CD4-positive, alpha-beta T cell treated with Interleukin-1 beta for 1 hour (primary cell): ENCODE results near the gene MSRB3.
"Not testable (repeated sequence)": the region's sequence is repeated elsewhere in the genome, so short reads cannot be mapped to it uniquely, and the experiment has no call there.

Source experiments
- DNase-seq, 2 donors: peaks; one replicate each; pipeline ENCODE4 v3.0.0-alpha.2; 2020 to 2022

The MSRB3 gene

DNA sequence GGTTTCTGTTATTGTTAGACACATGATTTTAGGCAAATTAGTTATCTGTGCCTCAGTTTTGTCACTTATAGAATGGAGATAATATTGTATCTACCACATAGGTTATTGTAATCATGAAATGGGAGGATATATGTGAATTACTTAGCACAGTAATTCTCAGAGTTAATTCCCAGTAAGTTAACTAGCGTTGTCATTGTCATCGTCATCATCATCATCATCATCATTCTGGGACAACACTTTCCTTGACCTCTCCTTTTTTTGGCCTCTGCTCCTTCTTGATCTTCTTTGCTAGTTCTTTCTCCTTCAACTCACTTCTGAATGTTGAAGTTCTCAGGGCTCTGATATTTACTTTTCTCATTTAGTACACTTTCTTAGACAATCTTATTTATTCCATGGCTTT lies 13.8 kb downstream of the MSRB3 start:
- no peak for DNase-seq

DNA sequence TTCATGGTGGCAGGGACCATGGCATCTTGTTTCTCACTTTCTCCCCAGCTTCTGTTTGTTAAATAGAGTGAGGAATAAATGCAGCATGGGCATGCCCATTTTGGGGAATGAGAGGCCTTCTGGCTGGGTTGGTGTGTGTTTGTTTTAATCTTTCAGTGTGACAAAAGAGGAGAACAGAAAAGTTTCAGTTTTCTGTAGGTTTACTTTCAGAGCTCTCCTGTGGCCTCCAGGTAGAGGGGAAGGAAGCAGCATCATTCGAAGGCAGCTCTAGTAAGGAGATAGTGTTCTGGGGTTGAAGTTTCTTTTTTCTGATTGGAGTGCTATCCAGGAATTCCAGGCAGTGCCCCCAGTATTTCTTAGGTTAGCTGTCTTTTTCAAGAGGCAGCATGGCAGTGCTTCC lies 15.3 kb downstream of the MSRB3 start:
- no peak for DNase-seq

DNA sequence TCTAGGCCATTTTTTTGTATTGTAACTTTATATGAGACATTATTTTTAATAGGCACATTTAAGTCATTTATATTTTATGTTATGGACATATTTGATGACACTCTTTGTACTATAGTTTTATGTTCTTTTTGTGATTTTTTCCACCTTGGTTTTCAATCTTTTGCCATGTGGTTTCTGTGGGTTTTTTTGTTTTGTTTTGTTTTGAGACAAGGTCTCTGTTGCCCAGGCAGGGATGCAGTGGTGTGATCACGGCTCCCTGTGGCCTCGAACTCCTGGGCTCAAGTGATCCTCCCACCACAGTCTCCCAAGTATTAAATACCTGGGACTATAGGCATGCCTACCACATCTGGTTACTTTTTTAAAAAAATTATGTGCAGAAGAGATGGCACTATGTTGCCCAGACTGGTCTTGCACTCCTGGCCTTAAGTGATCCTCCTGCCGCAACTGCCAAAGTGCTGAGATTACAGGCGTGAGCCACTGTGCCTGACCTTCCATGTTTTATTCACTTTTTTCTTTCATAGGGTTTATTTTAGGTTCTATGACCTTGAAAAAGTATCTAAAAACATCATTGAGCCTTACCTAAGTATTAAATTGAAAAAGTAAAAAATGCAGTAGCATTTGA lies 16.3 kb downstream of the MSRB3 start:
- no peak for DNase-seq

GRCh38 chr12:65296508-65297265 lies 18.2 kb downstream of the MSRB3 start:
- no peak for DNase-seq

DNA sequence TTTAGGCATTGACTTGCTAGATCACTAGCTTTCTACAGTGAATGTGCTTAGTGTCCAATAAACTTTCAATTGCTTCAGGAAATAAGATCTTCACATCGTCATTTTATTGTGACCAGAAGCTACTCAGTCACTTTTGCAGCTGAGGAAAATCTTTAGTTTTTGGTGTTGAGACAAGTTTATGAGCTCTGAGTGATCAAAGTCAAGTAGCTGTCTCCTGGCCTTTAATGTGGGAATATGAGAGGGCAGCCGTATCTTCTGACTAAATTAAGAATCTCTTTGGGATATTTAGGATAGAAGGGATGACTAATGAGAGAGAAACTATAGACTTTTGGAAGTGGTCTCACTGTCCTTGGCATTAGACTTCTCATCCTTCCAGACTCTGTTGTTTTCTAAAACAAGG lies 21.6 kb downstream of the MSRB3 start:
- DNase-seq, result no peak

- no peak for DNase-seq
These were observed 22.3 kb downstream of the MSRB3 start for GRCh38 chr12:65300679-65301349.

DNA sequence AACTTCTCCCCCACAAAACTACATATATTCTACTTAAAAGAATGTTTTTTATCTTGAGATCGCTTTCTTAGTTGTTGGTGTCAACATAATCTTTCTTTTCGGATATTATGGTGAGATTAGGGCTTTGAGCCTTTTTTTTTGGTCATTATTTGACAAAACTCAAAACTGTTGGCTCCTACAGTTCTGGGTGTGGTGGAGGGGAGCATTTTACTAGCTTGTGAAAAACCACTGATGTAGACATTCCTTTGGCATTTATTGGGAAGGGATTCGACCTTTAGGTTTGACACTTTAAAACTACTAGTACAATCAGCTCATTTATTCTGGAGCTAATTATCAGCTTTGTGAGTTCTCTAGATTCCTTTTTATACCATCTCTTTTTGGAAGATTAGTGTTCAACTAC lies 24.4 kb downstream of the MSRB3 start:
- DNase-seq, result no peak

DNA sequence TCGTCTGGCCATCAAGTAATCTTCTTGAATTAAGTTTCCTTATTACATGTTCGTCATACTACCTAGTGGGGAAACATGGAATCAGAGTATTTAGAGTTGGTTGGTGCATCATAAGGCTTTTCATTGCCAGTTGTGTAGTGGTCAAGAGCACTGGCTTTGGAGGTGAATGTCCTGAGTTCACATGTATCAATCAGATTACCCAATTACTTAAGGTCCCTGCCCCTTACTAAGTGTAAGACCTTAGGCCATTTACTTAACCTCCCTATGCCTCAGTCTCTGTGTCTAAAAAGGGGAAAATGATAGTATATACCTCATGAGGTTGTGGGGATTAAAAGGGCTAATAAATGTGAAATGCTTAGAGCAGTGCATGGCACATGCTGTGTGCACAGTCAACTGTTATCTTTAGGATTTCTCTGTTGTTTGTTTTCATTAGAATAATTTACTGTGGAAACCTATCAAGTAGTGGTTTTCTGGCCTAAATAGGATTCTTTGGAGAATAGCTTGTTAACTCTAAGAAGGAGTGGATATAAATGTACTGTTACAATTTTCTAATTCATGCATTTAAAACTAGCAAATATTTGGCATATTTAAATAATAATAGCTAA lies 27.0 kb downstream of the MSRB3 start:
- no peak for DNase-seq

DNA sequence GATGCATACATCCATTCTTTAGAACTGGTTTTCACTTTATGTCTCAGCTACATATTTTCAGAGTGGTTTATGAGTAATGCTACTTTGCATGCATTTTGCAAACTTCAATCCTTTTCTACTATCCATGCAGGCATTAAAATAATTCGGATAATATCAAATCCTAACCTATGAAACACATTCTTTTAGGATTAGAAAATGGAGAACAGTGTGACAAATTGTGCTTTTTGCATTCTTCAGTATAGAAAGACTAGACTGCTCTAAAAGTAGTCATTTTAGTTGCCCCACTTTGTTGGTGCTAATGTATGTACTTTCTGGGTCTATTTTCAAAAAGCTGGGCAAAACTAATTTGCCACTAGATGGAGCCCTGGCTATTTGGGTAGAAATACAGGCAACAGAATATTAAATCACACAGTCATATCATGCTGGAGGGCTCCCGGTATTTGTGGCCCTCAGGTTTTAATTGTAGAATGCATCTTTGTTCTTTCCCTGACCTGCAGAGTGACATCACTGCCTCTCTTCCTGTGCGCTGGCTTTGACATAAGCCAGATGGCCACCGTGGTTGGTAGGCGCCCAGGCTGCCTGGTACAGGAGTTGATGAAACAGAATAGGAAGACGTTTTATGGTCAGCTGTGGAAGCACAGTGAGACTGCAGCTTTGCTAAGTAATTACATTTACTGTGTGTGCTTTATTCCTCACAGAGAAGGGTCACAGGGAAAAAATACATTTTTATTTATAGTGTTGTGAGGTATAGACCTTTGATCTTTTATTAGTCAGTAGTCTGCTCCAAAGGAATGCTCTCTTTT lies 28.1 kb downstream of the MSRB3 start:
- no peak for DNase-seq

GRCh38 chr12:65307169-65307501 lies 28.7 kb downstream of the MSRB3 start:
- DNase-seq, result no peak

GRCh38 chr12:65308006-65308405 lies 29.5 kb downstream of the MSRB3 start:
- DNase-seq, result no peak

DNA sequence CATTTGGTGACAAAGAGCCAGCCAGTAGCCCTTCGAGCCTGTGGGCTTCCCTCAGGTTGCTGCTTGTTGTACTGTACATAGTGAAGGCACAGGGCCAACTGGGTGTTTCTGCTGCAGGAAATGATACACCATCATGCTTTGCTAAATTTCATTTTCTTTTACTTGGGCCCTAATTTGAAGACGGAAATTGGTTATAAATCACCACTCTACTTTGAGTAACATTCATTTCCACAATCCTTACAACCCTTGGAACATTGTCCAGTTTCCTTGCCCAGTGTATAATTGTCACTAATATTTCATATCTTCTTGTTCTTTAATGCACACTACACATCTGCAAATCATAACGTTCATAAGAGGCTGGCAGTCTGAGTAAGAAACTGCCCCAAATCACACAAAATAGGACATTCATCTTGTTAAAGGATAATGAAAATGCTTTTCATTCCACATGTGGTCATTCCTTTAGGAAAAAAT lies 30.2 kb downstream of the MSRB3 start:
- no peak for DNase-seq

GRCh38 chr12:65311260-65311659 lies 32.8 kb downstream of the MSRB3 start:
- no peak for DNase-seq

DNA sequence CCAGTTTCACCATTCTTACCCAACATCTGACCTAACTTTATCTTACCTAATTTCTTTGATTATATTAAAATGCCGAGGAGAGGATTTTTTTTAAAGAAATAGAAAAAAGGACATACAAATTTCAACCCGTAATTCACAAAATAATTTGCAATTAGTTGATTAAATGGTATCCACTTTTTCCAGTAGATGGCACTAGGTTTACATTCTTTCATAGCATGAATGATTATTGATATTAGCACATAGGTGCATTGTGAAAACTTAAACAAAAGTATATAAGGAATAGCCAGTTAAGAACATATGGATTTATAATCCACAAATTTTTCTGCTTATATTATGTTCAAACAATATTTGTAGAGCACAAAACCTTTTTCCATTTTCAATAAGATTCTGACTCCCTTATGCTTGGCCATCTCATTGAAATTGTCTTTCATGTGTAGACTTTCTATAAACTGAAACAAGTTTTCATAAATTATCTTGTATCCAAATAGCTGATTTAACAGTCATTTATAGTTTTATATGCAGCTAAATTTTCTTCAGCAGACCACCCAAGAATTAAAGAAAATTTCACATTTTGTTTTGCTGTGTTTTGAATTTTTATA lies 35.3 kb downstream of the MSRB3 start:
- DNase-seq, result no peak

DNA sequence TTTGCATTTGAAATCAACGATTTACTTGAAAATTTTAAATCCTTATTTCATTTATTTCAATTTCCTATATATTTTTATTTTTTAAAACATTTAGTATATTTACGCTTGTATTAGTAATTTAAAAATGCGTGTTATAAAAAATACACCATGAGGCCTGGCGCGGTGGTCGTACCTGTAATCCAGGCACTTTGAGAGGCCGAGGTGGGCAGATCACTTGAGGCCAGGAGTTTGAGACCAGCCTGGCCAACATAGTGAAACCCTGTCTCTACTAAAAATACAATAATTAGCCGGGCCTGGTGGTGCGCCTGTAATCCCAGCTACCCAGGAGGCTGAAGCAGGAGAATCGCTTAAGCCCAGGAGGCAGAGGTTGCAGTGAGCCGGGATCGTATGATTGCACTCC lies 36.8 kb downstream of the MSRB3 start:
- not testable (repeated sequence) for DNase-seq

DNA sequence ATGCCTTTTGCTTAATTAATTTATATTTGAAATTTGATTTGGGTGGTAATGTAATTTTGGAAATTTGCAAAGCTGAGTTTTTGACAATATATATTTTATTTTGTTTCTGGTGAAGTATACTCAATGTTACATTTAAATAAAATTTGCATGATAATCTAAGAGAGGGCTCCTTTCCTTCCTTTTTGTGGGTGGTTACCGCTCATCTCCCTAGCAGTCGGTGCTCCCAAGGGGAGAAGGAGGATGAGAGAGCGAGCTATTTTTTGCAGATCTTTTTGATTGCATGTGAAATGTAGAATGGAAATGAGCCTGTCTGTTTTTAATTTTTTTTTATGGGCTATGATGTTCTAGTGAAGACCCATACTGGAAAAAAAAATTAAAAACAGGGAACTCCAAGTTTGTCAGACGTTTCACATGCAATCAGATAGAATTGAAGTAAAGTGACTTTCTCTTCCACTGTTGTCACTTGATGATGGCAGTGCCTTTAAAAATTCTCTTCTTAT lies 39.8 kb downstream of the MSRB3 start:
- no peak for DNase-seq

- no peak for DNase-seq
These were observed 41.3 kb downstream of the MSRB3 start for GRCh38 chr12:65319688-65320200.

GRCh38 chr12:65323070-65323469 lies 44.6 kb downstream of the MSRB3 start:
- DNase-seq, result no peak

DNA sequence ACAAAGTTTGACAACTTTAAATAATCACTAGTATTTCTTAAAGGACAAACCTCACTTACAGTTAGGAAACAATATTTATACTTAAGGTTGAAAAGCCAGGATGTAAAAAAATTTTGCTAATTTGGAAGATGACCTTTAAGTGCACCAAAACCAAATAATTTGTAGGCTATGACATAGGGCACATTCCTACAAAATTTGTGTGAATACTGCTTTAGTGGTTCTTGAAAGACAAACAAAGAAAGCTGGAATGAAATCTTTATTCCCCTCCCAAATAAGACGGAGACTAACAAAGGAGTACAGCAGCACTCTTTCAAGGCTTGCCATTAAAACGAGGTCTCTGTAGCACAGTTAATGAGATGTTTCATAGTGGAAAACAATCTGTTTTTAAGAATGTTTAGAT lies 45.6 kb downstream of the MSRB3 start:
- DNase-seq, result no peak

- DNase-seq, result no peak
These were observed 46.1 kb downstream of the MSRB3 start for GRCh38 chr12:65324551-65324950.

- no peak for DNase-seq
These were observed 46.7 kb downstream of the MSRB3 start for GRCh38 chr12:65325183-65325582.

- DNase-seq, result no peak
These were observed 48.1 kb downstream of the MSRB3 start for GRCh38 chr12:65326616-65327015.
